Smooth muscle cell of the umbilical artery (primary cell): ENCODE measurements around the gene OR6V1. TPM values are rescaled to one million over a fixed set of nuclear protein-coding genes. Genes with fewer than 3 reads are reported as not detected.

Experiments
- total RNA-seq: library from RNA; depleted of rRNA; stranded (reverse); fragments of >200 nt; gene quantifications from 2 replicates; pipeline ENCODE4 v1.2.3, GENCODE V29; 2014

Gene OR6V1, protein sequence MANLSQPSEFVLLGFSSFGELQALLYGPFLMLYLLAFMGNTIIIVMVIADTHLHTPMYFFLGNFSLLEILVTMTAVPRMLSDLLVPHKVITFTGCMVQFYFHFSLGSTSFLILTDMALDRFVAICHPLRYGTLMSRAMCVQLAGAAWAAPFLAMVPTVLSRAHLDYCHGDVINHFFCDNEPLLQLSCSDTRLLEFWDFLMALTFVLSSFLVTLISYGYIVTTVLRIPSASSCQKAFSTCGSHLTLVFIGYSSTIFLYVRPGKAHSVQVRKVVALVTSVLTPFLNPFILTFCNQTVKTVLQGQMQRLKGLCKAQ
- not detected in 2 replicates for total RNA-seq

DNA sequence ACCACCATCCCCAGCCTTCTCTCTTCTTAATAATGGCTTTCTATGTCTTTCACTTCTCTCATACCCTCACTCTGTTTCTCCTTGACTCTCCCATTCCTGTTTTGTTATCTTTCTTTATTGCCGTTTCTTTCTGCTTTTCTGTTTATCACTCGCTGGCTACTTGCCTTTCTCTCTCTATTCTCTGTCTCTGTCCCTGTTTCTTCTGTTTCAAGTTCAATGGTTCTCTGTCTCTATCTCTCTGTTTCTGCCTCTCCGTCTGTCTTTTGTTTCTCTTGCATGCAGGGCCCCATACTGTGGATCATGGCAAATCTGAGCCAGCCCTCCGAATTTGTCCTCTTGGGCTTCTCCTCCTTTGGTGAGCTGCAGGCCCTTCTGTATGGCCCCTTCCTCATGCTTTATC is at the start of gene OR6V1:
OR6V1 (plus strand) TSS at position 301 of the 400 bp plus-strand sequence; CDS start at position 301, 0 bp downstream.

DNA sequence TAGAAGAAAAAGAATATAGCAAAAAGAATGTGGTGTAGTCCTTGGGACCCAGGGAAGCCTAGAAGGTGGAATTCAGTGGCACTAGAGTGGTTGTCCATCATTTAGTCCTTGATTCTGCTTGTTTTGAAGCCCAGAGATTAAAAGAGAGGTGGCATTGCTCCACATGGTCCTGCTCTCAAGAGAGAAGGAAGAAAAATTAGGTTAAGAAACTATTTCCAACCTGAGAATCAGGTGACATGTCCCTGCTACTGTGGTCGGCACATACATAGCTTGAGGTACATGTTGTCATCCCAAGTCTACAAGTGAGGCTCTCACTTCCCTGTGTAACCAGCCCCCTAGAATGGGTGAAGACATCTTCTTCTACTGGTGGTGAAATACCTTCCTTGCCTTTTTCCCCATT is 25.1 kb upstream of the OR6V1 start, which contains the start of gene OR9A2:
OR9A2 (minus strand) TSS at position 101 of the 400 bp plus-strand sequence; CDS start at position 101, 0 bp downstream.

Other genes with a start within 250 kb of the OR6V1 start
- gene EPHB6, start 197.3 kb upstream of the OR6V1 start, total RNA-seq, result 2.6 and 3.6 TPM in 2 replicates
- gene TRPV6, start 166.6 kb upstream of the OR6V1 start, total RNA-seq, result not detected in 2 replicates
- not detected in 2 replicates for gene TRPV5, start 118.6 kb upstream of the OR6V1 start, total RNA-seq
- not detected in 2 replicates for gene LLCFC1, start 112.9 kb upstream of the OR6V1 start, total RNA-seq
- gene KEL, start 90.0 kb upstream of the OR6V1 start, total RNA-seq, result not detected in 2 replicates
- gene OR9A2, start 25.2 kb upstream of the OR6V1 start, total RNA-seq, result not detected in 2 replicates
- gene PIP, start 79.7 kb downstream of the OR6V1 start, total RNA-seq, result not detected in 2 replicates
- gene TAS2R39, start 131.1 kb downstream of the OR6V1 start, total RNA-seq, result not detected in 2 replicates
- gene TAS2R40, start 169.7 kb downstream of the OR6V1 start, total RNA-seq, result not detected in 2 replicates
- 66.2 and 71.6 TPM in 2 replicates for gene GSTK1, start 211.1 kb downstream of the OR6V1 start, total RNA-seq
- not detected in 2 replicates for gene TMEM139, start 232.6 kb downstream of the OR6V1 start, total RNA-seq
- gene CASP2, start 236.0 kb downstream of the OR6V1 start, total RNA-seq, result 5.9 and 13.5 TPM in 2 replicates